ENCODE results near the gene BCL2L11. TPM values are rescaled to one million over a fixed set of nuclear protein-coding genes. Genes with fewer than 3 reads are reported as not detected.

BCL2L11 gene
- total RNA-seq, 1 experiment from 2014 or later, result 21.2 TPM

- Histone ChIP-seq H3K18ac (ENCODE audit: insufficient read length, low read depth, low read length) (no peak overlapping the region), H3K56ac (ENCODE audit: insufficient read length, low read depth, low read length) (no peak overlapping the region), H2AFZ (ENCODE audit: low read length) (no peak overlapping the region), H3T11ph (ENCODE audit: low read length) (no peak overlapping the region), H2BK20ac (ENCODE audit: low read depth, low read length, poor library complexity, severe bottlenecking) (no peak overlapping the region), H3K27ac (ENCODE audit: insufficient read length, low read depth, low read length) (no peak overlapping the region), H2BK5ac (ENCODE audit: insufficient read length, low read length) (no peak overlapping the region), H4K91ac (ENCODE audit: insufficient read length, low read depth, low read length) (no peak overlapping the region), H3K4me2 (ENCODE audit: insufficient read depth, insufficient read length, low read length) (no peak overlapping the region), H2BK12ac (ENCODE audit: insufficient read length, low read depth, low read length) (no peak overlapping the region), H3K9me3 (ENCODE audit: control insufficient read depth, low read depth, low read length) (no peaks in the 10 kb centered on the region), H3K14ac (ENCODE audit: insufficient read depth, low read length) (no peak overlapping the region), H3K9ac (ENCODE audit: extremely low read depth, insufficient read length, low read length) (no peak overlapping the region), H4K20me1 (ENCODE audit: control insufficient read depth, insufficient read depth, insufficient read length) (no peaks in the 10 kb centered on the region), H3K23ac (ENCODE audit: insufficient read length, low read depth, low read length) (no peak overlapping the region), H3K23me2 (ENCODE audit: insufficient read length, low read depth, low read length, poor library complexity, severe bottlenecking) (no peaks in the 10 kb centered on the region), H3K4me1 (ENCODE audit: insufficient read depth, low read length) (peaks cover 3% of the 10 kb centered on the region; the same call in 1 of the 2 replicates), H3K79me1 (ENCODE audit: insufficient read depth, low read depth, low read length, poor library complexity, severe bottlenecking) (no peaks in the 10 kb centered on the region), H3K4ac (ENCODE audit: low read depth, low read length) (no peak overlapping the region), H3K79me2 (ENCODE audit: insufficient read depth, low read length) (no peaks in the 10 kb centered on the region), H2AK5ac (ENCODE audit: insufficient read length, low read length) (no peak overlapping the region), H2BK120ac (ENCODE audit: low read depth, low read length, poor library complexity, severe bottlenecking) (no peak overlapping the region), H2BK15ac (ENCODE audit: low read depth, low read length) (no peak overlapping the region), H3K27me3 (ENCODE audit: insufficient read depth, low read length) (no peaks in the 10 kb centered on the region; the same call in 1 of the 2 replicates), H4K5ac (ENCODE audit: insufficient read length, low read depth, low read length) (no peak overlapping the region), H4K8ac (replicated peaks; ENCODE audit: insufficient read length, low read depth, low read length) (no peak overlapping the region)
- H3K27ac Mint-ChIP-seq, result no peak overlapping the region
- WGBS (ENCODE audit: extremely low coverage, insufficient read length, low lambda C conversion rate), result no CpG with 5 or more reads among the region's 7 CpGs
- no peaks in the 10 kb centered on the region for H3K9me3 Mint-ChIP-seq
- no peak overlapping the region for H3K4me3 Mint-ChIP-seq
- H3K27me3 Mint-ChIP-seq (ENCODE audit: low read depth), result peaks cover 1% of the 10 kb centered on the region
- peaks cover 28 to 36% of the 10 kb centered on the region in 2 experiments for H3K4me1 Mint-ChIP-seq
- DNase-seq, result no peak
- H3K36me3 Mint-ChIP-seq (ENCODE audit: insufficient read depth in 1 of 3, low read depth in 3 of 3), result no peaks in the 10 kb centered on the region
- TF ChIP-seq, protein P1, sequence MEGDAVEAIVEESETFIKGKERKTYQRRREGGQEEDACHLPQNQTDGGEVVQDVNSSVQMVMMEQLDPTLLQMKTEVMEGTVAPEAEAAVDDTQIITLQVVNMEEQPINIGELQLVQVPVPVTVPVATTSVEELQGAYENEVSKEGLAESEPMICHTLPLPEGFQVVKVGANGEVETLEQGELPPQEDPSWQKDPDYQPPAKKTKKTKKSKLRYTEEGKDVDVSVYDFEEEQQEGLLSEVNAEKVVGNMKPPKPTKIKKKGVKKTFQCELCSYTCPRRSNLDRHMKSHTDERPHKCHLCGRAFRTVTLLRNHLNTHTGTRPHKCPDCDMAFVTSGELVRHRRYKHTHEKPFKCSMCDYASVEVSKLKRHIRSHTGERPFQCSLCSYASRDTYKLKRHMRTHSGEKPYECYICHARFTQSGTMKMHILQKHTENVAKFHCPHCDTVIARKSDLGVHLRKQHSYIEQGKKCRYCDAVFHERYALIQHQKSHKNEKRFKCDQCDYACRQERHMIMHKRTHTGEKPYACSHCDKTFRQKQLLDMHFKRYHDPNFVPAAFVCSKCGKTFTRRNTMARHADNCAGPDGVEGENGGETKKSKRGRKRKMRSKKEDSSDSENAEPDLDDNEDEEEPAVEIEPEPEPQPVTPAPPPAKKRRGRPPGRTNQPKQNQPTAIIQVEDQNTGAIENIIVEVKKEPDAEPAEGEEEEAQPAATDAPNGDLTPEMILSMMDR (conservative IDR thresholded peaks at IDR 0.05), result no peak
These were observed 52.6 kb downstream of the BCL2L11 start for GRCh38 chr2:111173338-111173737.

Measured in H9 (cell line).